OCI-LY3 (cell line): ENCODE data around the gene ANK3.

Experiments
- H2AFZ ChIP-seq: fragments of 200-600, 300-600 bp; shearing (Covaris generic); 2 replicates; pipeline ENCODE4 v1.6.0; 2014; ENCODE audit warnings: antibody characterized with exemption, low read depth, low read length
- H3K27ac ChIP-seq: fragments of 200-600, 300-600 bp; sonication (generic); 2 replicates; pipeline ENCODE4 v1.5.1; 2014; ENCODE audit warnings: mild to moderate bottlenecking, low read length, moderate library complexity, mixed read lengths
- H3K27me3 ChIP-seq: fragments of 200-600, 300-600 bp; sonication (generic); 2 replicates; pipeline ENCODE4 v1.6.1; 2014; ENCODE audit warnings: low read depth, low read length, mixed read lengths
- H3K36me3 ChIP-seq: fragments of 200-600, 300-600 bp; sonication (generic); replicated peaks from 2 replicates; pipeline ENCODE3; 2014; ENCODE audit warnings: low read depth, low read length, mixed read lengths
- H3K4me1 ChIP-seq: fragments of 300-600, 200-600 bp; sonication (generic); 2 replicates; pipeline ENCODE4 v1.6.1; 2014; ENCODE audit warnings: low read length, mixed read lengths
- H3K4me2 ChIP-seq: fragments of 200-600, 300-600 bp; sonication (generic); 2 replicates; pipeline ENCODE4 v1.6.1; 2014; ENCODE audit warnings: low read length, mixed read lengths
- H3K4me3 ChIP-seq: fragments of 300-600, 200-600 bp; sonication (generic); 2 replicates; pipeline ENCODE4 v1.5.1; 2014; ENCODE audit warnings: antibody characterized with exemption, mild to moderate bottlenecking, low read length, moderate library complexity
- H3K79me2 ChIP-seq: fragments of 300-600, 200-600 bp; shearing (Covaris generic); 2 replicates; pipeline ENCODE4 v1.6.1; 2014; ENCODE audit warnings: mild to moderate bottlenecking, low read length, mixed read lengths
- H3K9ac ChIP-seq: fragments of 300-600, 200-600 bp; shearing (Covaris generic); 2 replicates; pipeline ENCODE4 v1.6.0; 2014; ENCODE audit warnings: mild to moderate bottlenecking, low read length, moderate library complexity
- H3K9me3 ChIP-seq: fragments of 200-600, 300-600 bp; shearing (Covaris generic); 2 replicates; pipeline ENCODE4 v1.6.1; 2014; ENCODE audit warnings: low read length, mixed read lengths; ENCODE audit not compliant: insufficient read depth
- H4K20me1 ChIP-seq: fragments of 200-600, 300-600 bp; sonication (generic); 2 replicates; pipeline ENCODE4 v1.6.1; 2016; ENCODE audit warnings: low read length, mixed read lengths; ENCODE audit not compliant: insufficient read depth
- EZH2phosphoT487 ChIP-seq: fragments of 200-600 bp; shearing (Covaris generic); IDR thresholded peaks from 2 replicates; pipeline ENCODE4 v1.6.1; 2018; ENCODE audit warnings: antibody characterized with exemption, mixed run types, low read depth
- TF ChIP-seq, protein P1 (sequence below): fragments of 200-600, 300-600 bp; sonication (generic); IDR thresholded peaks from 2 replicates; pipeline ENCODE4 v1.5.1; 2014; ENCODE audit warnings: antibody characterized with exemption, low read length, low read depth

ANK3 gene

DNA sequence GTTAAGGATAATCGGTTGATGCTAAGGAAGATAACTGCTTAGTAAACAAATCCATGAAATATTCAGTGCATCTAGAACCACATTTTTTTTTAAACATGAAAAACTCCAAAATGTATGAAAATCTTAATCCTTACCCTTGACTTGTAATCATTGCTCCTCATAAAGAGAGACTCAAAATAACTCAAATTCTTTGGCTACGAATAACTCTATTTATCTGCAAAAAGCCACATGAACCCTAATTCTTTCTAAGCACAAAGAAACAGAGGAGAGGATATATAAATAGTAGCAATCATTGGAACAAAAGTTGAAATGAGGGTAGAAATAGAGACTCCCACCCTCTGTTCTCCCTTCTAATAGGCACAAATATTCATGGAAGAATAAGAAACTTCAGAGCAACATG lies 40.2 kb downstream of the ANK3 start:
- H4K20me1 ChIP-seq: no peaks in the 10 kb centered on the region
- H3K4me3 ChIP-seq: no peak overlapping the region
- TF ChIP-seq EZH2phosphoT487: no peak
- TF ChIP-seq, protein P1, sequence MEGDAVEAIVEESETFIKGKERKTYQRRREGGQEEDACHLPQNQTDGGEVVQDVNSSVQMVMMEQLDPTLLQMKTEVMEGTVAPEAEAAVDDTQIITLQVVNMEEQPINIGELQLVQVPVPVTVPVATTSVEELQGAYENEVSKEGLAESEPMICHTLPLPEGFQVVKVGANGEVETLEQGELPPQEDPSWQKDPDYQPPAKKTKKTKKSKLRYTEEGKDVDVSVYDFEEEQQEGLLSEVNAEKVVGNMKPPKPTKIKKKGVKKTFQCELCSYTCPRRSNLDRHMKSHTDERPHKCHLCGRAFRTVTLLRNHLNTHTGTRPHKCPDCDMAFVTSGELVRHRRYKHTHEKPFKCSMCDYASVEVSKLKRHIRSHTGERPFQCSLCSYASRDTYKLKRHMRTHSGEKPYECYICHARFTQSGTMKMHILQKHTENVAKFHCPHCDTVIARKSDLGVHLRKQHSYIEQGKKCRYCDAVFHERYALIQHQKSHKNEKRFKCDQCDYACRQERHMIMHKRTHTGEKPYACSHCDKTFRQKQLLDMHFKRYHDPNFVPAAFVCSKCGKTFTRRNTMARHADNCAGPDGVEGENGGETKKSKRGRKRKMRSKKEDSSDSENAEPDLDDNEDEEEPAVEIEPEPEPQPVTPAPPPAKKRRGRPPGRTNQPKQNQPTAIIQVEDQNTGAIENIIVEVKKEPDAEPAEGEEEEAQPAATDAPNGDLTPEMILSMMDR: no peak
- H3K27me3 ChIP-seq: 0 out of 2 replicates have a peak, but pooled peaks cover 4% of the 10 kb centered on the region
- H3K9ac ChIP-seq: no peak overlapping the region
- peaks cover 8% of the 10 kb centered on the region; the same call in 1 of the 2 replicates for H3K9me3 ChIP-seq
- H2AFZ ChIP-seq: no peak overlapping the region
- H3K4me2 ChIP-seq: no peak overlapping the region
- H3K4me1 ChIP-seq: peaks cover 29% of the 10 kb centered on the region
- H3K79me2 ChIP-seq: no peaks in the 10 kb centered on the region
- H3K27ac ChIP-seq: no peak overlapping the region
- H3K36me3 ChIP-seq: no peaks in the 10 kb centered on the region

DNA sequence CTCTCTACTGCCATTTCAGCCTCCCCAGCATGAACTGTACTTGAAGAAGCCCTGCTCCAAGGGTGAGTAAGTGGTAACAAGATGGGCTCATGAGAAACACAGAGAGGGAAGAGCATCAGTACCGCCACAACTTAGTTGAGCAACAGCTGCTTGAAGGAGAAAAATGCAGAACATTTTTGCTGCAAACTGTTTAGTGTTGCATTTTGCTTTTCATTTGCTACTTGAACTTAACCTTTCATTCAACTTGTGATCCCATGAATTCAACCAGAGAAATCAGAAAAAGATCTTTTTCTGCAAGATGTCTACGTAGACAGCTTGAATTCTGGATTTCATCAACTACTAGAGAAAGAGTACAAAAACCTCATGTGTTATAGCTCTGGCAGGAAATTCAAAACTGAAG lies 40.7 kb downstream of the ANK3 start:
- no peaks in the 10 kb centered on the region for H3K79me2 ChIP-seq
- H3K4me3 ChIP-seq: no peak overlapping the region
- H3K9ac ChIP-seq: no peak overlapping the region
- no peaks in the 10 kb centered on the region for H3K27me3 ChIP-seq
- H3K4me1 ChIP-seq: peaks cover 29% of the 10 kb centered on the region
- no peak overlapping the region for H2AFZ ChIP-seq
- no peaks in the 10 kb centered on the region for H3K36me3 ChIP-seq
- no peak overlapping the region for H3K4me2 ChIP-seq
- no peak overlapping the region for H3K27ac ChIP-seq
- peaks cover 8% of the 10 kb centered on the region; the same call in 1 of the 2 replicates for H3K9me3 ChIP-seq
- H4K20me1 ChIP-seq: no peaks in the 10 kb centered on the region
- no peak for TF ChIP-seq EZH2phosphoT487
- TF ChIP-seq, protein P1: no peak

DNA sequence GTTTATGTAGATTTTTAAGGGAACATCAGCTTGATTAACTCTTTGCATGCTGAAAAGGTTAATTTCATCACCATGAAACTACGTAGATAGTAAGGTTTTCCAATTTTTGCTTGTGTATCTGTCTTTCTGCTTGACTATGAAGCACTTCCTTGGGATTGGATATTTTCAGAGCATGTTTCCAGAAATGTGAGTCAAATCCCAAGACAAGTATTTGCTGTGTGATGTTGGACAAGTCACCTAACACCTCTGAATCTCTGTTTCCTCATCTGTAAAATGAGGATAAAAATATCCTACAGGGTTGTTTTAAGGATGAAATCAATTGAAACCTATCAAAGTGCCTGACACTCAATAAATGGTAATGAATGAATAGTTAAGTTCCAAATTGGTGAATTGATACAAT lies 42.4 kb downstream of the ANK3 start:
- H4K20me1 ChIP-seq: no peaks in the 10 kb centered on the region
- H3K27ac ChIP-seq: no peak overlapping the region
- H2AFZ ChIP-seq: no peak overlapping the region
- no peaks in the 10 kb centered on the region for H3K36me3 ChIP-seq
- H3K79me2 ChIP-seq: no peaks in the 10 kb centered on the region
- H3K9me3 ChIP-seq: peaks cover 4% of the 10 kb centered on the region; the same call in 1 of the 2 replicates
- H3K4me2 ChIP-seq: no peak overlapping the region
- no peak overlapping the region for H3K4me3 ChIP-seq
- H3K27me3 ChIP-seq: no peaks in the 10 kb centered on the region
- H3K4me1 ChIP-seq: peaks cover 21% of the 10 kb centered on the region
- TF ChIP-seq, protein P1: no peak
- TF ChIP-seq EZH2phosphoT487: no peak
- no peak overlapping the region for H3K9ac ChIP-seq

DNA sequence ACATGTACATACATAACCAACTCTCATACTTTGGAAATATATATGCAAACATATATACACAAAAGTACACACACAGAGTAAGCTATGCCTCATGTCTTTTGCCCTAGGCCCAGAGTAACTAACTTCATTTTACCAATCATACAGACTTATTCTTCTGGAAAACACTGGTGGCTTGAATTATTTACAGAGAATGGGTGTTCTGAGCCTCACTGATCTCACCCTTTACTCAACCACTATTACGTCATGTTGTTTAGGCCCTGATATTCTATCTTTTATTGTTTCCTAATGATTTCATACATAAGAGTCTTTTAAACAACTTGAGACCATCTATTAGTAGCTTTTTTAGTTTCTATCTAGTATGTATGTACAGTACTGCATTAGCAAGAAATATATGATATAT lies 43.0 kb downstream of the ANK3 start:
- Histone ChIP-seq H3K4me3 (no peak overlapping the region), H3K4me1 (peaks cover 15% of the 10 kb centered on the region), H3K27ac (no peak overlapping the region), H3K36me3 (no peaks in the 10 kb centered on the region), H3K79me2 (no peaks in the 10 kb centered on the region), H4K20me1 (no peaks in the 10 kb centered on the region), H3K9me3 (peaks cover 2% of the 10 kb centered on the region; the same call in 1 of the 2 replicates), H3K9ac (no peak overlapping the region), H3K27me3 (no peaks in the 10 kb centered on the region), H2AFZ (no peak overlapping the region), H3K4me2 (no peak overlapping the region)
- no peak for TF ChIP-seq EZH2phosphoT487
- TF ChIP-seq, protein P1: no peak
